ENCODE data around the gene SAMD14.
A peak's percentile ranks its signal among the peaks of the same experiment; 100 is the strongest.

SAMD14 gene

DNA sequence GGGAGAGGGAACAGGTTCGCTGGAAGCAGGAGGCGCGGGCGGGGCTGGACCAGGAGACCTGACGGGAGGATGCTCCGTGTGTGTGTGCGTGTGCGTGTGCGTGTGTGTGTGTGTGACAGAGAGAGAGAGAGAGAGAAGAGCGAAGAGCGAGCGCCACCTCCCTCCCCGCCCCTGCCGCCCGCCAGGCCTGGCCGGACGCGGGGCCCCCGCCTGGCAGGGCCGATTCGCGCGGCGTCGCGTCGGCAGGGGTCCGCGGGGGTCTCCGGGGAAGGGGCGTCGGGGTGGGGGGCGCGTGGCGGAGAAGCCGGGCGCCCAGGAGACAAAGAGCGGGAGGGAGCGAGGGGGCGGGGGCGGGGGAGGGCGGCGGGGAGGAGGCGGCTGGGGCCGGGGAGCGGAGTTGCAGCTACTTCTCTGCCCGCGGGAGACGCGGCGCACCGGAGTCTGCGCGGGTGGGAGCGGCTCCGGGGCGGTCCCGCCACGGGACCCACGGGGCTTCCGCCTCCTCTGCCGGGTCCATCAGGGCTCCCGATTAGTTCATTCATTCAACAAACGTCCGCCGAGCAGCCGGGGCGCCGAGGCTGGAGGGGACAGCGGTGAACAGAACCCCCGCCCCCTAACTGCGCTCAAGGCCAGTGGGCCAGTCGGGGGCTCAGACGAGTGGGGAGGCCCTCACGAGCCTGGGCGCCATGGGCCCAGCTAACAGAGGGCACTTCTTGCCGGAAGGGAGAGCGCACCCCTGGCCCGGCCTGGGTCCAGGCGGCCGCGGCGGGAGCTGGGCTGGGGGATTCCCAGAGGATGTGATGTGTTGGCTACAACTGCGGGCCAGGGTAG lies at the start of gene SAMD14:
TSS of gene SAMD14 (minus strand) at position 433 of the 831 bp plus-strand sequence. CDS start 5,201 bp downstream, outside the sequence.
- peak; percentile 53 for DNase-seq

GRCh38 chr17:50177983-50178834 lies 48.2 kb upstream of the SAMD14 start:
- peak; percentile 46 for DNase-seq

DNA sequence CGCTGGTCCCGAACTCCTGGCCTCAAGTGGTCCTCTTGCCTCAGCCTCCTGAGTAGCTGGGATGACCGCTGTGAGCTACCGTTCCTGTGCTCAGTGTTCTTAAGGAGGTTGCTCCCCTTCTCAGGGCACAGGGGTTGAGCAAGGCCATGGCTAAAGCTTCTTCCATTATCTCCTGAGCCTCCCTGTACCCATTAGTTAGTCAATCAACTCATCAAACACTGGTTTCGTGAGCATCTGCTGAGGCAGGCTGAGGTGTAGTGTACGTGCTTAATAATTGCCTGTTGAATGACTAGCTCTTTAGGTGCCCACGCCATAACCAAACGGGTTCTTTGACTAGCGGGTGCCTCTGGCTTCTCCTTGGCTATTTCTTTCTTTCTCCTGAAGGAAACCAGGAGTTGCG lies 47.5 kb upstream of the SAMD14 start:
- DNase-seq = no peak

DNA sequence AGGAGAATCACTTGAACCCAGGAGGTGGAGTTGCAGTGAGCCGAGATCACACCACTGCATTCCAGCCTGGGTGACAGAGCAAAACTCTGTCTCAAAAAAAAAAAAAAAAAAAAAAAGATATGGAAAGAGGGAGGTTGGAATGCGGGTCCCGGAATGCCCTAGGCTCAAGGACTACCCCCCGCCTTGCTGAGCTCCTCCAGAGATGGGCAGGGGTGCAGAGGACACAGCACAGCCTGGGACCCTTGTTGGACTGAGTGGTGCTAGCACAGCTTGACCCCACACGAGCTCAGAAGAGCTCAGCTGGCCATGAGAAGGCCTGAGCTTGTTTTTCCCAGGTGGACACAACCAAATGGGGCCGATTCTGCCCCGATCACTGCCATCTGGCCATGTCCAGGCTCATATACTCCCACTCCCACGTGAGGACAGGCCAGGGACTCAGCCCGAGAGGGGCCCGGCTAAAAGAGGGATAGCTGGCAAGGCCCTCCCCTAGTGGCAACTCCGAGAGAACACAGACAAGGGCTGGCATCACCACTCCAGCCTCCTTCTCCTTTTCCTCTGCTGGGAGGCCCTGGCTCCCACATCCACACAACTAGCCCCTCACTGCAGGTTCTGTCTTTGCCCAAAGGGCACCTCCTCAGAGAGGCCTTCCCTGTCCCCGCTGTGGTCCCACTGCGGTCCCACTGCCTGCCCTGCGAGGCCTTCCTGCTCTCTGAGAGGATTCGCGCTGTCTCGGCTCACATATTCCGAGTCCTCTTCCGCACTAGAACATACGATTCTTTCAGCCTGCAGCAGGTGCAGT lies 46.8 kb upstream of the SAMD14 start:
- no peak for DNase-seq

GRCh38 chr17:50175035-50175807 lies 45.3 kb upstream of the SAMD14 start:
- no peak for DNase-seq

GRCh38 chr17:50174444-50174843 lies 44.5 kb upstream of the SAMD14 start:
- no peak for DNase-seq

DNA sequence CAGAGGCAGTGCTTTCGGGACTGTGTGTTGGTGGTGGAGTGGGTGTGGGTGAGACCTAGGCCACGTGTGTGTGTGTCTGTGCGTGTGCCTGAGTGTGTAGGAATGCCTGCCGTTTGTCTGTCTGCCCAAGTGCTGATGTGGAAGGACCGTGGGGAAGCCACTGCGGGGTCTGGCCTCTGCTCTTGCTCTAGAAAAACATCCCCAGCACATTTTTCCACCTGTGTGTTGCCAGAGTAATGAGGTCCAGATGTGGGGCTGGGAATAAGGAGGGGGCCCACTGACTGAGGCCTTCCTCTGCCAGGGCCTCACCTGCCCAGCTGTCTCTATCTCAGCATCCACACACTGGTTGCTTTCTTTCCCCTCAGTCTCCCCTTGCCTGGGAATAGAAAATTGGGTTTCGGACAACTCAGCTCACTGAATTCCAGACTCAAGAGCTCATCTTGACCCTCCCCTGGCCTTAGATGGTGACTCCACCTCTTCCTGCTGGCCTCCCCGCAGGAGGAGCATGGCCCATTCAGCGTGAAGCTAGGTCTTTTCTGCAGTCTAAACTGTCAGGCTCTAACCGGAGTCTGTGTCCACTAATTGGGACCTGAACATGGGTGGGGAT lies 43.5 kb upstream of the SAMD14 start:
- no peak for DNase-seq

DNA sequence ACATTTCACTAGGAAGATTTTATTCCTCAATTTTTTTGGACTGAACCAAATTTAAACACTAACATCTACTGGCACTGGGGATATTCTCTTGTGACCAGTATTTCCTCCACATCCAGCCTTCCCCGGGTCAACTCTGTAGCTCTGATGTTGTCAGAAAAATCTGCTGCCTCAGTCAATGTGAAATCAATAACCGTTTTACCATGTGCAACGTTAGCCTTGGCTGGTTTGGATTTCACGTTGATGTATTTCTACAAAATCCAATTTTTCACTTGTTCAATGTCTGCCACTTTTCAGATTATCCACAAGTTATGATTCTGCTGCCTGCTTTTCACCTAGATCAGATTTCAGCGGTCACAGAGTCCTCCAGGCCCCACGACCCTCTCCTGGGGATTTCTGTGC lies 43.0 kb upstream of the SAMD14 start:
- DNase-seq = no peak

- no peak for DNase-seq
Observed at GRCh38 chr17:50172130-50172529, 42.2 kb upstream of the SAMD14 start.

DNA sequence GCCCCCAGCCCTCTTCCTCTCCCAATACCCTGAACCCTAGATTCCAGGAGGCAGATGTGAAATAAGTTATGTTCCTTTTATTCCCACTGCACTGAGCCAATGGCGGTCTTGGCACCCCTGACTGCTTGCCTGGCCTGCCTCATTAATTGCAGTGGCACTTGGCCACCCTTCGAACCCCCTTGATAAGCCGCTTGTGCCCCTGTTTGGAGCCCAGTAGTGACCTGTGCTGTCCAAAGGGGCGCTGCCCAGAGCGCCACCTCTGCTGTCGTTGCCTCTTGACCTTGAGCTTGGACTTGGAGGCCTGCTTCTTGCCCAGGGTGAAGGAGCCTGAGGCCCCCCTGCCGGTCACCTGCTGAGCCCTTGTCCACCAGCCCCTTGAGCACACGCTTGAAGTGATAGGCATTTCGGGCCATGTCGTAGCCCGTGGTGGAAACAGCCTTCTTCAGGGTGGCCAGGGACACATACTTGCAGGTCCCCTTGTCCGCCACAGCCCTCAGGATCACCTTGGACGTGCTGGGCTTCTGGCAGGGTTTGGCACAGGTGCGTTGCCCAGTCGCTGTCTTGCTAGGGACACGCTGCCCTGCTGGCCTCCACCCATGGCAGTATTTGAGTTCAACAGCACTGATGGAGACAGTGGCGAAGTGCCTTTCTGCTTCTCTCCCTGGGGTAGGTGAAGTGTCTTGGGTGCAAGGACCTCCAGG lies 41.6 kb upstream of the SAMD14 start:
- DNase-seq = no peak

- no peak for DNase-seq
Observed at GRCh38 chr17:50170662-50171370, 40.9 kb upstream of the SAMD14 start.

- no peak for DNase-seq
Observed at GRCh38 chr17:50169881-50170459, 40.0 kb upstream of the SAMD14 start.

GRCh38 chr17:50169121-50169764 lies 39.3 kb upstream of the SAMD14 start:
- DNase-seq = peak; percentile 67

DNA sequence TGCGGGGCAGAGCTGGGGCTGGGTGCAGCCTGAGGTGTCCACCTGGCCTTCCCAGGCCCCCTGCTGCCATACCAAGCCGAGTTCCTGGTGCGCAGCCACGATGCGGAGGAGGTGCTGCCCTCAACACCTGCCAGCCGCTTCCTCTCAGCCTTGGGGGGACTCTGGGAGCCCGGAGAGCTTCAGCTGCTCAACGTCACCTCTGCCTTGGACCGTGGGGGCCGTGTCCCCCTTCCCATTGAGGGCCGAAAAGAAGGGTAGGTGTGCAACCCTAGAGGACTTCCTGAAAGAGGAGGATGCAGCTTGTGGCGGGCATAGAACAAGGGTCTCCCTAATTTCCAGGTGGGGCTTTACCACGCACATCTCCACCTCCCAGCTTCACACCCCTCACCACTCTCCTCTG lies 38.4 kb upstream of the SAMD14 start:
- DNase-seq = no peak

DNA sequence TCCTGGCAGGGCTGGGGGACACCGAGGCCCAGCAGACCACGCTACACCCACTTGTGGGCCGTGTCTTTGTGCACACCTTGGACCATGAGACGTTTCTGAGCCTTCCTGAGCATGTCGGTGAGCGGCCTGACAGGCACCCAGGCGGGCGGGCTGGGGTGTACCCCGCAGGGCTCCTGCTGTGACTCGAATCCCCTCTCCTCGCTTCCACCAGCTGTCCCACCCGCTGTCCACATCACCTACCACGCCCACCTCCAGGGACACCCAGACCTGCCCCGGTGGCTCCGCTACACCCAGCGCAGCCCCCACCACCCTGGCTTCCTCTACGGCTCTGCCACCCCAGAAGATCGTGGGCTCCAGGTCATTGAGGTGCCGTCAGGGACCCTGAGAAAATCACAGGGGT lies 37.4 kb upstream of the SAMD14 start:
- no peak for DNase-seq

DNA sequence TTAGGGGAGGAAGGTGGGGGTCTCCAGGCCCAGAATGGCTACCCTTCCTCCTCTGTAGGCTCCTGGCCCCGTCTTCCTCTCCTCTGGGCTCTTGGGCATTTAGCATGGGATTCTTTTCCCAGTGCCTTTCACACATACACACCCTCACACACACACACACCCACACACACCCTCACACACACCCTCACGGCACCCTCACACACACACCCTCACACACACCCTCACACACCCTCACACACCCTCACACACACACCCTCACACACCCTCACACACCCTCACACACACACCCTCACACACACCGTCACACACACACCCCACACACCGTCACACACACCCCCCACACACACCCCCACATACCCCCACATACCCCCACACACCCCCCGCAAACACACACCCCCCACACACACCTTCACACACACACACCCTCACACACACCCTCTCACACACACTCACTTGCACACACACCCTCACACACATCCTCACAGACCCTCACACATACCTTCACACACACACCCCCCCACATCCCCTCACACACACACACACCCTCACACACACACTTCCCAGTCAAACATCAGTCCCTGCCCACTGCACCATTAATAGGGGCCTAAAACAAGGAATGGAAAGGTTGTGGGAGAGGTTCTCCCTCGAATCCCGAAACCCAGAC lies 36.7 kb upstream of the SAMD14 start:
- no peak for DNase-seq

DNA sequence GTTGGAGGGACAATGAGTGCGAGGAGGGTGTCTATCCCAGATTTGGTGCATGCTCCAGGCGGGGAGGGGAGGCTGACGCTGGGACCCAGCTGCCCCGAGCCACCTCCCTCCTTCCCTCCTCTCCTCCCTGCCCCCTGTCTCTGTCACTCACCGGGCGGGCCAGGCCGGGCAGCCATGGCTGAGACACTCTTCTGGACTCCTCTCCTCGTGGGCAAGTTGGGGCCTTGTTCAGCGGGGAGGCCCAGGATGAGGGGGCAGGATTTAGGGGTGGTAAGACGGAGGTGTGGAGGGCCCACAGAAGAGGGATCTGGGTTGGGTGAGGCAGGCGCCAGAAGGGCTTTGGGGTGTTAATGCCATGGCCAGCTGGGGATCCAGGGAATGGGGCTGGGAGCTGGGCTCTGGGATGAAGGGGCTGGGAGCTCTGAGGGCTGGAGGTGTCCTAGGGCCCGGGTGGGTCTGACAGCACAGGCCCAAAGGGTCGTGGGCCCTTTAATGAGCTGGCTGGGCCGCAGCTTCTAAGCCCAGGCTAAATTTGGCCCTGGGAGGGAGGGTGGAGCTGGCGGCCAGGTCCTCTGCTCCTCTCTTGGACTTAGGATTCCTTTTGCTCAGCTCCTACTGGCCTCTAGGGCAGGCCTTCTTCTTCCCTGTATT lies 36.0 kb upstream of the SAMD14 start, which contains the start of gene SGCA:
TSS of gene SGCA (plus strand) at position 139 of the 651 bp plus-strand sequence. CDS start at position 175, 36 bp downstream.
- DNase-seq = no peak

DNA sequence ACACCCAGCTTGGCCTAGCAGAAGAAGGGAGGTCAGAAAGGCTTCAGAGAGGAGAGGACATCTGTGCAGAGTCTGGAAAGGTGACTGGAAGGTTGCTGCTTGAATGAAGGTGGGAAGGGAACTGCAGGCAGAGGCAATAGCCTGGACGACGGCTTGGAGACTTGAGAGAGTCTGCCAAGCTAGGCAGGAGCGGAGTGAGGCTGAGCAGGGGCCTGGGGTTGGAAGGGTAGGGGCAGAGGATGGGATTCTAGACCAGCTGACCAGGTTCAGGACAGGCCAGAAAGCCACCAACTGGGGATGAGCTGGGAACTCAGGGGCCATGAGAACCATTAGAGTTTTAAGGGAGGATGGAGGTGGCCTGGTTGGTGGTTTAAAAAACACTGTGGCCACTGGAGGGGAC lies 35.5 kb upstream of the SAMD14 start:
- DNase-seq = no peak
